Measurements from ENCODE around the gene P4HB.

P4HB gene

DNA sequence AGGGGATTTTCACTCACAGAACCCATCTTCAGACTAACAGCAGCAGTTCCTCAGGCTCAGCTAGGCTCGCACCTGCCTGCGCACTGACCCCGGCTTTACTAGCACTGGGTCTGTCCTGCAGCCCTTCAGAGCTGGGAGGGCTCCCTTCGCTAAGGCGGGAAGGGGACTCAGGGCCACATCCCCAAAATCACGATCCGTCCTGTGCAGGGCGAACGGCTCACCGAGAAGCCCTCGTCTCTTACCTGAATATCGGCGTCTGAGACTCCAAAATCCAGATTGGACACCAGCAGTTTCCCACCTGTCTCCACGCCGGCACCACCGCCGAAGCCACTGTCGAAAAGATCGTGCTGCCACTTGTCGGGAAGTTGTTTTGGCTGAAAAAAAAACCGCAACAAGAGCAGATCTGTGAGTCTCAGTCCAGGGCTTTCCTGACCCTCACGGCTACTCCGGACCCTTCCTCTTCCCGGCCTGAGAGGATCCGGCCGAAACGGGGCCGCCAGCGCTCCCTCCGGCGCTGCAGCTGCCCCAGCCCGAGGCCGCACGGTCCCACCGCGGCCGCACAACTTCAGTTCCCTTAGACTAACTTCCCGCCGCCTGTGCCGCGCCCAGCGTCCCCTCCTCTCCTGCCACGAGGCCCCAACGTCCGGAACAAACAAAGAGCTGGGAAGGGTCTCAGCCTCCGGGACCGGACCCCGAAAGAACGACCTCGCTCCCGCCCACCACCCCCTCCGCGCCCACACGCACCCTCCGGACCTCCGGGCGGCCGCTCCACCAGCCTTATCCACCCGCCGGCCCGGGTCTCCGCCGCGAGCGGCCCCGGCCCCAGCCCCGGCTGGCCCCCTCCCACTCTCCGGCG, 30.3 kb upstream of the P4HB start:
- Histone ChIP-seq H3K36me3 (ENCODE audit: control insufficient read depth, insufficient read depth, low read length) (peaks cover 64% of the 10 kb centered on the region), H3K27ac (ENCODE audit: low read depth, low read length) (peak overlapping the region; percentile 97), H3K27me3 (ENCODE audit: control insufficient read depth, insufficient read depth, low read length) (no peaks in the 10 kb centered on the region), H3K4me1 (ENCODE audit: control insufficient read depth, insufficient read depth, low read length) (peaks cover 8% of the 10 kb centered on the region; the same call in 1 of the 2 replicates), H3K4me3 (ENCODE audit: low read depth, low read length) (peak overlapping the region; percentile 84), H3K9ac (ENCODE audit: low read depth, low read length) (peak overlapping the region; percentile 91), H3K9me3 (ENCODE audit: control insufficient read depth, insufficient read depth, low read length) (no peaks in the 10 kb centered on the region)

DNA sequence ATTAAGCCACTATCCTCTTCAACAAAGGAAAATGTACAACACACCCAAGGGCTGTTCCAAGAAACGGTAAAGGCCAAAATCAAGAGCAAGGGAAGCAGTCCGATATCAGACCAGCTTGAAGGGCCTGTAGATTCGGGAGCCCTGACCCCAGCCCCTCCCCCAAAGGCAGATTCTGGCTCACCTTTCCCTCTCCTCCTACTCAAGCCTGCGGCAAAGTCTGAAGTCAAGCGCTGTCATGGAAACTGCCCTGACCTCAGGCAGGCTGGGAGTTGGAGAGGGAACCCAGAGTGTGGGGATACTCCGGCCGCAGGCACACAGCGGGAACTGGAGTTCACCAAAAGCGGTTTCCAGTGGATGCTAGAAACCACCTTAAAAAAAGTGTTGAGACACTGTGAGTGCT, 29.3 kb upstream of the P4HB start:
- H3K9ac ChIP-seq (ENCODE audit: low read depth, low read length): no peak overlapping the region
- H3K4me1 ChIP-seq (ENCODE audit: control insufficient read depth, insufficient read depth, low read length): peaks cover 8% of the 10 kb centered on the region; the same call in 1 of the 2 replicates
- no peak overlapping the region for H3K4me3 ChIP-seq (ENCODE audit: low read depth, low read length)
- H3K27ac ChIP-seq (ENCODE audit: low read depth, low read length): no peak overlapping the region
- H3K36me3 ChIP-seq (ENCODE audit: control insufficient read depth, insufficient read depth, low read length): peaks cover 67% of the 10 kb centered on the region
- no peaks in the 10 kb centered on the region for H3K27me3 ChIP-seq (ENCODE audit: control insufficient read depth, insufficient read depth, low read length)
- H3K9me3 ChIP-seq (ENCODE audit: control insufficient read depth, insufficient read depth, low read length): no peaks in the 10 kb centered on the region

DNA sequence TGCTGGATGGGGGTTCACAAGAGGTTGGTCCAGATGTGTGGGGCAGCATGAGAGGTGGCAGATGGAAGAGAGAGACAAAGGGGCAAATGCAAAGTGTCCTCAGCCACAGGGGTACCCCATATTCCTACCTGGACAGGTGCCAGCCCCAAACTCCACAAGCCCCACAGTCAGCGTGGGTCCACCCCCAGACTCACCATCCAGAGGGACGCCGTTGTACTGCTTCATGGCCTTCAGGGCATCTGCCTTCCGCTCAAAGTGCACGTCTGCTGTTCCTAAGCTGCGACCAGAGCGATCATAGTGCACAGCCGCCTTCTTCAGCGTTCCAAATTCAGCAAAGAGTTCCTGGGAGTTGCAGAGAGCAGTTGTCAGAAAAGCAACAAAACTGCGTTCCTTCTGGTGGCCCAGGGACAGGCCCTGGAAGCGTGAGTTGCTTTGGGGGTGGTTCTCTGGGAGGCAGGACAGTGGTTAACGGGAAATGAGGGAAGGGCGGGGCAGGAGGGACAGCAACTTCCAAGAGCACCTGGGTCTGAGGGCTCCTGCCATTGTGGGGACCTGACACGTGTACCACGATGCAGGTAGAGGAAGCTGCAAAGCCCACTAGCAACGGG, 28.8 kb upstream of the P4HB start:
- Histone ChIP-seq H3K27ac (ENCODE audit: low read depth, low read length) (no peak overlapping the region), H3K9me3 (ENCODE audit: control insufficient read depth, insufficient read depth, low read length) (no peaks in the 10 kb centered on the region), H3K36me3 (ENCODE audit: control insufficient read depth, insufficient read depth, low read length) (peaks cover 67% of the 10 kb centered on the region), H3K4me1 (ENCODE audit: control insufficient read depth, insufficient read depth, low read length) (peaks cover 8% of the 10 kb centered on the region; the same call in 1 of the 2 replicates), H3K4me3 (ENCODE audit: low read depth, low read length) (no peak overlapping the region), H3K27me3 (ENCODE audit: control insufficient read depth, insufficient read depth, low read length) (no peaks in the 10 kb centered on the region), H3K9ac (ENCODE audit: low read depth, low read length) (no peak overlapping the region)

DNA sequence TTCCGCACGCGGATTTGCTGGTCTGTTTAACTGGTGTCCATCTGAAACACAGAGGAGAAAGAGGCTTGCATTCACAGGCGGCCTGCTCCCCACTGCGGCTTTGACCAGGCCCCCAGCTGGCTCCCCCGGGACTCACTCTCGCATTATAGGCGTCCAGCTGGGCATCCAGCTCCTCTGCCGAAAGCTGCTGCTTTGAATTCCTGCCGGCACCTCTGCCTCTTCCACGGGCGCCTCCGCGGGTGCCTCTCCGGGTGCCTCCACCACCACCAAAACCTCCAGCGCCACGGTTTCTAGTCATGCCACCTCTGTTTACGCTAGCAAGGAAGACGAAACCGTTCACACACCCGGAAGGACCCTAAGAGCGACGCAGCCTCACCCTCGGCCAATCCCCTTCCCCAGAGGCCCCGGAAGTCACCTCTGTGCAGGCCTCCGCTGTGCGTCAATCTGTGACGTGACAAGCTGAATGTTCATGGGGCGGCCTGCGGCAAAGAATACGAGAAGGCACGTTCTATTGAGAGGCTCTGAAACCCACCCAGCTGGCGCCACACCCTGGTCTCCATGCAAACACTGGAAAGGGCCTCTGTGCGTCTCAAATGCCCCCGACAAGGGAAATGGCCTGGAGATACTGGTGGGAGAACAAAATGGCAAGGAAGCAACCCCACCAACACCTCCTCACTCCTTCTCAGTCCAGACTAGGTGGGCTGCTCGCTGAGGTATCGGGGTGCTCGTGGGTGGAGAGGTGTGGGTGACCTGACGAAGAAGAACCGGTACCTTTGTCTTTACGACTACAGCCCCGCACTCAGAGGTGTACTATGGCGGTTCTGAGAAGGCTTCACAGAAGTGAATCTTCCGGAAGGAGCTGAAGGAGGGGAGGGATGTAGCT, 28.0 kb upstream of the P4HB start:
- H3K36me3 ChIP-seq (ENCODE audit: control insufficient read depth, insufficient read depth, low read length): peaks cover 65% of the 10 kb centered on the region
- H3K4me1 ChIP-seq (ENCODE audit: control insufficient read depth, insufficient read depth, low read length): peaks cover 8% of the 10 kb centered on the region; the same call in 1 of the 2 replicates
- no peak overlapping the region for H3K9ac ChIP-seq (ENCODE audit: low read depth, low read length)
- H3K4me3 ChIP-seq (ENCODE audit: low read depth, low read length): no peak overlapping the region
- no peak overlapping the region for H3K27ac ChIP-seq (ENCODE audit: low read depth, low read length)
- no peaks in the 10 kb centered on the region for H3K9me3 ChIP-seq (ENCODE audit: control insufficient read depth, insufficient read depth, low read length)
- H3K27me3 ChIP-seq (ENCODE audit: control insufficient read depth, insufficient read depth, low read length): no peaks in the 10 kb centered on the region

DNA sequence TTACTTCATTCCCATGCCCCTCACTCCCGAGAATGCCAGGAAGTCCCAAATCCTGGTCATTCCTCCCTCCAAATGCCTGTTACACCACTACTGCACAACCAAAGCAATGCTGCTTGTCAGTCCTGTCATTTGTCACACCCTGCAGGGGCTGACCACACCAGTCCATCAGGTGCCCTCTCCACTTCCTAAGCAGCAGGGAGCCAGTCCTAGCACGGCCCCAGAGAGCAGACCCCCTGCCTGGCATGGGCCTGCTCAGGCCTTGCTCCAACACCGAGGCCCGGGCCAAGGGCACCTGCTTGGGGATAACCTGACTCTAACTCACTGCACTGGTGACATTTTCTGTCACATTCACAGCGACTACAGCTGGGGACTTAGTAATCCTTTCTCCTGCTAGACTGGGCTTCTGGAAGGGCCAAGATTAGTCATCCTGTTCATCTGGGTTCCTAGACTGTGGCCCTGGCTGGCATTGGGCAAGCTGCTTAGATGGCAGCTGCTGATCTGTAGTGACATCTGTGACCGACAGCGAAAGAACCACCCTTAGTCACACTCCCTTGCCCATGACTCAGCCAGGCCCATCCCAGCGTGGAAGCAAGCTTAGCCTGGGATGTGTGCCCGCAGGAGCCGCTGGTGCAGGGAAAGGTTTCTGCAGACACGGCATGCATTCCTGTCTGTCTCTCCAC, 25.7 kb upstream of the P4HB start:
- Histone ChIP-seq H3K9me3 (ENCODE audit: control insufficient read depth, insufficient read depth, low read length) (no peaks in the 10 kb centered on the region), H3K4me3 (ENCODE audit: low read depth, low read length) (no peak overlapping the region), H3K27ac (ENCODE audit: low read depth, low read length) (no peak overlapping the region), H3K36me3 (ENCODE audit: control insufficient read depth, insufficient read depth, low read length) (peaks cover 80% of the 10 kb centered on the region), H3K27me3 (ENCODE audit: control insufficient read depth, insufficient read depth, low read length) (no peaks in the 10 kb centered on the region), H3K9ac (ENCODE audit: low read depth, low read length) (no peak overlapping the region), H3K4me1 (ENCODE audit: control insufficient read depth, insufficient read depth, low read length) (peaks cover 8% of the 10 kb centered on the region; the same call in 1 of the 2 replicates)

DNA sequence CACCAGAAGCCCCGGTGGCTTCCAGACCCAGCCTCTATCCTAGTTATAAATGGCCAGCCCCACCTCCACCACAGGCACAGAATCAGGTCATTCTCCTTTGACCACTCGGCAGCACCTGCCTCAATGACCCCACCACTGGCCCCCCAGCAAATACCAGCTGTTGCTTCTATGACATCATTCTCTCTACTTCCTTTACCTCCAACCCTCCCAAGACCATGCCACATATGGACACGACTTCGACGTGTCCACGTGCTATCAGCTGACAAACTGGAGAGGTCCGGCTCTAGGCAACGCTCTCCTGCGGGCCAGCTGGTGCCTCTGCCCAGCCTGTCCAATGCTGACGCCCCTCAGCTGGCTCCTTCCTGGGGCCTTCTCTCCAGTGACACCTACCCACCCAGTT, 25.1 kb upstream of the P4HB start:
- Histone ChIP-seq H3K36me3 (ENCODE audit: control insufficient read depth, insufficient read depth, low read length) (peaks cover 82% of the 10 kb centered on the region), H3K4me1 (ENCODE audit: control insufficient read depth, insufficient read depth, low read length) (peaks cover 8% of the 10 kb centered on the region; the same call in 1 of the 2 replicates), H3K27me3 (ENCODE audit: control insufficient read depth, insufficient read depth, low read length) (no peaks in the 10 kb centered on the region), H3K9me3 (ENCODE audit: control insufficient read depth, insufficient read depth, low read length) (no peaks in the 10 kb centered on the region), H3K9ac (ENCODE audit: low read depth, low read length) (no peak overlapping the region), H3K4me3 (ENCODE audit: low read depth, low read length) (no peak overlapping the region), H3K27ac (ENCODE audit: low read depth, low read length) (no peak overlapping the region)

DNA sequence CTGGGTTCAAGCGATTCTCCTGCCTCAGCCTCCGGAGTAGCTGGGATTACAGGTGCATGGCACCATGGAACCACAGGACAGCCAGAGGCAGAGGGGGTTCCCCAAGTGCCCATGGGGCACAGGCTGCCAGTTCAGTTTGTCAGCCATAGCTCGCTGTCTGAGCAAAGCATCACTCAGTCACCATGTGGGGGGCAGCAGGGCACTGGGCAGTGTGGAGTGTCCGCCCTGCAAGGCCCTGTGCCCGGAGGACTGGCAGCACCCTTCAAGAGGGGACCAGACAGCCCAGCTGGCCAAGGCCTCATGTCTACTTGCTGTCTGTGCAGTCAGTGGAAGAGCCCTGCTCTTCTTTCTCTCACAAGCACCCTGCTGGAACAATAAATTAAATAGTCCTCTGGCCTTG, 24.6 kb upstream of the P4HB start:
- Histone ChIP-seq H3K27me3 (ENCODE audit: control insufficient read depth, insufficient read depth, low read length) (no peaks in the 10 kb centered on the region), H3K9me3 (ENCODE audit: control insufficient read depth, insufficient read depth, low read length) (no peaks in the 10 kb centered on the region), H3K4me1 (ENCODE audit: control insufficient read depth, insufficient read depth, low read length) (peaks cover 4% of the 10 kb centered on the region; the same call in 1 of the 2 replicates), H3K36me3 (ENCODE audit: control insufficient read depth, insufficient read depth, low read length) (peaks cover 82% of the 10 kb centered on the region), H3K9ac (ENCODE audit: low read depth, low read length) (no peak overlapping the region), H3K4me3 (ENCODE audit: low read depth, low read length) (no peak overlapping the region), H3K27ac (ENCODE audit: low read depth, low read length) (no peak overlapping the region)

DNA sequence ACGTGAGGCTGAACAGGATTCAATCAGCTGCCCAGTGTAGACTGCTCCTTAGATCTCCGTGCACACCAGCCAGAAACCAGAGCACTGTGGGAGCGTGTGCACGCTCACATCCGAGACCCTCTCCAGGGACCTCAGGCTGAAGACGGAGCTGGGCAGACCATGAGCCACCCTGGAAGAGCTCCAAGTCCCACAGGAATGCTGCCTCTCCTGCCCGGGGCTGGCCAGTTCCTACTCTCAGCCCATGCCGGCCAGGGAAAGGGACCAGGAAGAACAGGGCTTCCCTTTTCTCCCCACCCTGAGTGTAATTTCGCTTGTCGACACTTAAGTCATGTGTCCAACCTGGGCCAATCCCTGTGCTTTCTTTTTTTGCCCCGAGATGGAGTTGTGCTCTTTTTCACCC, 24.2 kb upstream of the P4HB start:
- Histone ChIP-seq H3K9ac (ENCODE audit: low read depth, low read length) (no peak overlapping the region), H3K27ac (ENCODE audit: low read depth, low read length) (no peak overlapping the region), H3K36me3 (ENCODE audit: control insufficient read depth, insufficient read depth, low read length) (peaks cover 82% of the 10 kb centered on the region), H3K4me3 (ENCODE audit: low read depth, low read length) (no peak overlapping the region), H3K27me3 (ENCODE audit: control insufficient read depth, insufficient read depth, low read length) (no peaks in the 10 kb centered on the region), H3K4me1 (ENCODE audit: control insufficient read depth, insufficient read depth, low read length) (no peaks in the 10 kb centered on the region), H3K9me3 (ENCODE audit: control insufficient read depth, insufficient read depth, low read length) (no peaks in the 10 kb centered on the region)

DNA sequence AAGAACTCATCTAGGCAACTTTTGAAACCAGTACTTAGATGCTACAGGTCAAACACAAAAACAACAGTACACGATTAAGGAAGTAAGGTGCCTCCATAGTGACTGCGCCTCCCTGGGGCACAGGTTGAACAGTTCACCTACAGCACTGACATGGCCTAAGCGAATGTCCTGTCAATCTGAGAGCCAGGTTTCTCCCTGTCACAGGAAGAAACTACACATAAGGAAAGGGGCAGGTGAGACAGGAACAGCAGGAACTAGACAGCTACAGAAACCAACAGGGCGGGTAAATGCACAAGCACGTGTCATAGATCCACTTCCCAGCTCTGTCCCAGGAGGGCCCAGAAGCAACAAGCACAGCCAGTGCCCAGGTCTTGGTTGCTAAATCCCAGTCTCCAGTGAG, 18.8 kb upstream of the P4HB start:
- H3K27ac ChIP-seq (ENCODE audit: low read depth, low read length): no peak overlapping the region

DNA sequence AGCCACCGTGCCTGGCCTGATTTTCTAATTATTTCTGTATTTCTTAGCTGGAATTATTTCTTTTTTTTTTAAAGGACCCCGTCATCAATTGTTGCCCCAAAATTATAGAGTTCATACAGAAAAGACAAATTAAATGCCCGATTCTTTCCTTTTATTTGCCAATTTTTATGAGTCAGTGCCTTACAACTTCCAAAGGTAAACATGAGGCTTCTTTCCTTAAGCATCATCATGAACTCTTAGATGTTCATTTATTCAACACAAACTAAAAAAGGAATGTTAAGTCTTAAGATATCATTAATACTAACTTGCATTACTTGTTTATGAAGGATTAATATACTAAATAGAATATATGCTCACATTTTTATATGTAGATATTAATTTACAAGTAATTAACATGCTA, 18.0 kb upstream of the P4HB start:
- H3K4me1 ChIP-seq (ENCODE audit: control insufficient read depth, insufficient read depth, low read length): no peaks in the 10 kb centered on the region
- H3K9me3 ChIP-seq (ENCODE audit: control insufficient read depth, insufficient read depth, low read length): no peaks in the 10 kb centered on the region
- no peak overlapping the region for H3K4me3 ChIP-seq (ENCODE audit: low read depth, low read length)
- H3K27ac ChIP-seq (ENCODE audit: low read depth, low read length): no peak overlapping the region
- H3K9ac ChIP-seq (ENCODE audit: low read depth, low read length): no peak overlapping the region
- H3K27me3 ChIP-seq (ENCODE audit: control insufficient read depth, insufficient read depth, low read length): no peaks in the 10 kb centered on the region
- H3K36me3 ChIP-seq (ENCODE audit: control insufficient read depth, insufficient read depth, low read length): peaks cover 44% of the 10 kb centered on the region

More for the DNA sequence above, 18.8 kb upstream of the P4HB start:
- Histone ChIP-seq H3K9ac (ENCODE audit: low read depth, low read length) (no peak overlapping the region), H3K4me3 (ENCODE audit: low read depth, low read length) (no peak overlapping the region), H3K4me1 (ENCODE audit: control insufficient read depth, insufficient read depth, low read length) (no peaks in the 10 kb centered on the region), H3K36me3 (ENCODE audit: control insufficient read depth, insufficient read depth, low read length) (peaks cover 46% of the 10 kb centered on the region), H3K9me3 (ENCODE audit: control insufficient read depth, insufficient read depth, low read length) (no peaks in the 10 kb centered on the region), H3K27me3 (ENCODE audit: control insufficient read depth, insufficient read depth, low read length) (no peaks in the 10 kb centered on the region)

All from HUES48 (cell line).